Gastroesophageal sphincter (tissue), 3 donors: ENCODE results near the gene P2RY14.

Source experiments
- POLR2A ChIP-seq, 2 donors: fragments of 450-650 bp; IDR thresholded peaks; one replicate each; pipeline ENCODE4 v1.6.1; 2017; ENCODE audit warnings: antibody characterized with exemption in 2 of 2, mild to moderate bottlenecking in 2 of 2, moderate library complexity in 1 of 2
- POLR2AphosphoS5 ChIP-seq: sonication (generic); formaldehyde crosslinking; IDR thresholded peaks from one replicate; pipeline ENCODE4 v1.6.1; 2017; ENCODE audit warnings: antibody characterized with exemption
- TF ChIP-seq, protein P1 (sequence below), 4 experiments: fragments of 200-600 bp in 2 of 4; fragments of 450-650 bp in 2 of 4; sonication (generic) in 1 of 4; IDR thresholded peaks; one replicate each; pipeline ENCODE4 v1.5.1; 2017 to 2019; ENCODE audit warnings: antibody characterized with exemption in 4 of 4, mild to moderate bottlenecking in 2 of 4, moderate library complexity in 2 of 4

DNA sequence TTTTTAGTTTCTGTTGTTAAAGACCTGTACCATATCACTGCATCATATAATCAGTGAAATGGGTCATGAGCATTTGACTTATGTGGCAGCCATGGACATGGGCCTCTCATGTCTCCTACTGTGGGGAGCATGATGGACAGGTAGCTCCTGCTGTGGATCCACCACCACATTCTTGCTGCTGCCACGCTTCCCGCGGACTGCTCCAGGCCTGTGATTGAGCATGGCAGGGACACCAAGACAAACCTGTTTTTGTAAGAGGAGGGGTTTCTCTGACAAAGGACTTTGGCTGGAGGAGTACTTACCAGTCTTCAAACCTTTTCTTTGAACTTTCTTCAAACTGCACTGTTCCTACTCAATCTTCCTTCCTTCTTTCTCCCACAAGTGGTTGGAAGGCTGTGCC is 17.9 kb upstream of the P2RY14 start:
- no peak for TF ChIP-seq POLR2A (IDR thresholded peaks at IDR 0.05)
- TF ChIP-seq POLR2AphosphoS5 = no peak
- TF ChIP-seq, protein P1, sequence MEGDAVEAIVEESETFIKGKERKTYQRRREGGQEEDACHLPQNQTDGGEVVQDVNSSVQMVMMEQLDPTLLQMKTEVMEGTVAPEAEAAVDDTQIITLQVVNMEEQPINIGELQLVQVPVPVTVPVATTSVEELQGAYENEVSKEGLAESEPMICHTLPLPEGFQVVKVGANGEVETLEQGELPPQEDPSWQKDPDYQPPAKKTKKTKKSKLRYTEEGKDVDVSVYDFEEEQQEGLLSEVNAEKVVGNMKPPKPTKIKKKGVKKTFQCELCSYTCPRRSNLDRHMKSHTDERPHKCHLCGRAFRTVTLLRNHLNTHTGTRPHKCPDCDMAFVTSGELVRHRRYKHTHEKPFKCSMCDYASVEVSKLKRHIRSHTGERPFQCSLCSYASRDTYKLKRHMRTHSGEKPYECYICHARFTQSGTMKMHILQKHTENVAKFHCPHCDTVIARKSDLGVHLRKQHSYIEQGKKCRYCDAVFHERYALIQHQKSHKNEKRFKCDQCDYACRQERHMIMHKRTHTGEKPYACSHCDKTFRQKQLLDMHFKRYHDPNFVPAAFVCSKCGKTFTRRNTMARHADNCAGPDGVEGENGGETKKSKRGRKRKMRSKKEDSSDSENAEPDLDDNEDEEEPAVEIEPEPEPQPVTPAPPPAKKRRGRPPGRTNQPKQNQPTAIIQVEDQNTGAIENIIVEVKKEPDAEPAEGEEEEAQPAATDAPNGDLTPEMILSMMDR (IDR thresholded peaks at IDR 0.05) = no peak
